Loucy (cell line): ENCODE measurements around the gene CENPF.

ENCODE experiments used
- CTCF ChIP-seq: fragments of 200-600 bp; sonication (generic); conservative IDR thresholded peaks from 2 replicates; pipeline ENCODE4 v1.5.1; 2014; ENCODE audit warnings: mild to moderate bottlenecking, antibody characterized with exemption, low read length
- EZH2phosphoT487 ChIP-seq: fragments of 200-600 bp; IDR thresholded peaks from 2 replicates; pipeline ENCODE4 v1.6.1; 2018; ENCODE audit warnings: antibody characterized with exemption, mild to moderate bottlenecking, moderate library complexity, borderline replicate concordance

- TF ChIP-seq CTCF (no peak), EZH2phosphoT487 (no peak)
Measured at GRCh38 chr1:214645712-214646111, 42.7 kb downstream of the CENPF start.
